Measurements from ENCODE around the gene RTKN2. TPM values are rescaled to one million over a fixed set of nuclear protein-coding genes. Genes with fewer than 3 reads are reported as not detected.

RTKN2 gene
- total RNA-seq, 4 donors from 2014 or later = 1.3 to 5.8 (median 1.7) TPM

DNA sequence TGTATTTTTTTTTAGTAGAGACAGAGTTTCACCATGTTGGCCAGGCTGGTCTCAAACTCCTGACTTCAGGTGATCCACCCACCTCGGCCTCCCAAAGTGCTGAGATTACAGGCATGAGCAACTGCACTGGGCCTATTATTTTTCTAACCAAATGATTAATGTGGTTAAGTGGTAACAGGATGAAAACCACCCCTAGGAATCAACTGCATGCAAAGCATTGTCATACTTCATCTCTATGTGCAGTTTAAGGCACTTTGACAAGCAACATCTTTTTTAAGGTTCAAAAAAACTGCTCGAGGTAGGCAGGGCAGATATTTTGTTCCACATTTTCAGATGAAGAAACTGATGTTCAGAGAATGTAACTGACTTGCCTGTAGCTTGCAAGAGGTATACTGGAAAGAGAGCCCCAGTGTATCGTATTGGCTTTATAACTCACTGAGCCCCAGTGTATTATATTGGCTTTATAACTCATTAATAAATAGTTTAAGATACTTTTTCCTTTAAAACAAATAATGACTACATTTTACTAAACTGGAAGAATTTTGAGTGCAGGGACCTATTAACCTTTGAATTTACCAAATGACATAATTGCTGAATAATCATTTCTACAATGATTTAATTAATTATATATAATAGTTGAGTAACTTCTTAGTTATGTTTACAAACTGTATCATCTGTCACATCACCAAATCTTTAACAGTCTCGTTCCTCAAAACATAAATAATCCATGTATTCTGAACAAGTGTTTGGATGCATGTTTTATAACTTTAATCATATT lies 38.1 kb downstream of the RTKN2 start:
- no peak overlapping the region for H3K4me3 ChIP-seq
- no peaks in the 10 kb centered on the region for H3K36me3 ChIP-seq
- H3K27me3 ChIP-seq = no peaks in the 10 kb centered on the region
- H3K4me1 ChIP-seq = no peaks in the 10 kb centered on the region
- no peak overlapping the region for H3K27ac ChIP-seq
- TF ChIP-seq POLR2A (IDR thresholded peaks at IDR 0.05) = no peak
- TF ChIP-seq, protein P1, sequence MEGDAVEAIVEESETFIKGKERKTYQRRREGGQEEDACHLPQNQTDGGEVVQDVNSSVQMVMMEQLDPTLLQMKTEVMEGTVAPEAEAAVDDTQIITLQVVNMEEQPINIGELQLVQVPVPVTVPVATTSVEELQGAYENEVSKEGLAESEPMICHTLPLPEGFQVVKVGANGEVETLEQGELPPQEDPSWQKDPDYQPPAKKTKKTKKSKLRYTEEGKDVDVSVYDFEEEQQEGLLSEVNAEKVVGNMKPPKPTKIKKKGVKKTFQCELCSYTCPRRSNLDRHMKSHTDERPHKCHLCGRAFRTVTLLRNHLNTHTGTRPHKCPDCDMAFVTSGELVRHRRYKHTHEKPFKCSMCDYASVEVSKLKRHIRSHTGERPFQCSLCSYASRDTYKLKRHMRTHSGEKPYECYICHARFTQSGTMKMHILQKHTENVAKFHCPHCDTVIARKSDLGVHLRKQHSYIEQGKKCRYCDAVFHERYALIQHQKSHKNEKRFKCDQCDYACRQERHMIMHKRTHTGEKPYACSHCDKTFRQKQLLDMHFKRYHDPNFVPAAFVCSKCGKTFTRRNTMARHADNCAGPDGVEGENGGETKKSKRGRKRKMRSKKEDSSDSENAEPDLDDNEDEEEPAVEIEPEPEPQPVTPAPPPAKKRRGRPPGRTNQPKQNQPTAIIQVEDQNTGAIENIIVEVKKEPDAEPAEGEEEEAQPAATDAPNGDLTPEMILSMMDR (IDR thresholded peaks at IDR 0.05) = no peak
- DNase-seq = no peak
- no peaks in the 10 kb centered on the region for H3K9me3 ChIP-seq

DNA sequence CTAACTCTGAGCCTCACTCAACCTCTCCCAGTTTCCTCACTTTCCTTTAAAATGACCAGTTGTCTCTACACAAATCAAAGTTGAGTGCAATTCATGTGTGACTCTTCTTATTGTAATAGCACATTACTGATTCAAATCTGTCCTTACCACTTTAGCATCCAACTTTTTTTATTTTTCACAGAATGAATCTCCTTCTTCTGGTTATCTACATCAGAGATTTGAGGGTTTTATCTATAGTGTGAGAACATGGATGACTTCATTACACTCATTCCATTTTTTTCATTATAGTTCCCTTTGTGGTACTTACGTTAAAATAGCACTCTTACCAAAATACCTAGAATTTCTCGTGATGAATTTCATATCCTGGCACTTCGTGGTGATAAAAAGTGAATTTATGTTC lies 43.3 kb downstream of the RTKN2 start:
- H3K27me3 ChIP-seq = no peaks in the 10 kb centered on the region
- H3K4me3 ChIP-seq = no peak overlapping the region
- H3K36me3 ChIP-seq = no peaks in the 10 kb centered on the region
- TF ChIP-seq, protein P1 (IDR thresholded peaks at IDR 0.05) = no peak
- TF ChIP-seq POLR2A (IDR thresholded peaks at IDR 0.05) = no peak
- H3K9me3 ChIP-seq = no peaks in the 10 kb centered on the region
- no peak for DNase-seq
- no peak overlapping the region for H3K27ac ChIP-seq
- H3K4me1 ChIP-seq = no peaks in the 10 kb centered on the region

DNA sequence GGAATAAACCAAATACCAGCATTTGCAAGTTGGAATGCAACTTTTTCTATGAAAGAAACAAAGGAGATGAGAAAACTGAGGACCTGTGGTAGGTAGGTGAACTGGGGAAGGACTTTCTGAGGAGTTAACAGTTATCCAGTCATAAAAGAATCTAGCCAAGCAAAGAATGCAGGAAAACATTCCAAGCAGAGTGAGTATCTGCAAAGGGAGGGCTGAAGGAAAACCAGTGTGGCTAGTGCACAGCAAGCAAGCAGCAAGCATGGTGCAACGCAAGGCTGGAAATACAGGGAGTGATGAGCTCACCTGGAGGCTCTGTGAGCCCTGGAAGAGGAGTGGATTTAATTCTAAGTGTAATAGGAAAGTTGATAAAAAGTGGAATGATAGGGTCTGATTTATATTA lies 44.0 kb downstream of the RTKN2 start:
- TF ChIP-seq POLR2A (IDR thresholded peaks at IDR 0.05) = no peak
- TF ChIP-seq, protein P1 (IDR thresholded peaks at IDR 0.05) = no peak
- no peak for DNase-seq

DNA sequence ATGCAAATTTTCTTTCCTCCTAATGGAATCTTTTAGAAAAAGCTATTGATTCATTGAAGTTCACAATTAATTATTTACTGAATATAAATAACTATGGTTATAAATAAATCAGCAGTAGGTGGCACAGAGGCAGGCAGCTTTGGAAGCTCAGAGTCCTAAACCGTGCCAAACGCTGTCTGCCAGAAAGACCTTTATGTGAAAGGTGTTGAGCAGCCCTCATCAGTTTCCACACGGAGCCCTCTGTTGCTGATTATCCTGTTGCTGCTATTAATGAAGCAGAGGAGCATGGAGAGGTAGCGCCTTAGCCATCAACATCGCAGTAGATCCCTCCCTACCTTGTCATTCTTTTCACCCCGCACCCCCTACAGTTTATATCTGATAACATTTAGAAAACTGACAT lies 51.0 kb downstream of the RTKN2 start:
- H3K9me3 ChIP-seq = no peaks in the 10 kb centered on the region
- H3K4me1 ChIP-seq = no peaks in the 10 kb centered on the region
- no peaks in the 10 kb centered on the region for H3K27me3 ChIP-seq
- no peak overlapping the region for H3K27ac ChIP-seq
- H3K36me3 ChIP-seq = no peaks in the 10 kb centered on the region
- TF ChIP-seq POLR2A (IDR thresholded peaks at IDR 0.05) = no peak
- TF ChIP-seq, protein P1 (IDR thresholded peaks at IDR 0.05) = no peak
- DNase-seq = no peak
- no peak overlapping the region for H3K4me3 ChIP-seq

More for the DNA sequence above, 44.0 kb downstream of the RTKN2 start:
- Histone ChIP-seq H3K4me3 (no peak overlapping the region), H3K36me3 (no peaks in the 10 kb centered on the region), H3K9me3 (no peaks in the 10 kb centered on the region), H3K27ac (no peak overlapping the region), H3K4me1 (no peaks in the 10 kb centered on the region), H3K27me3 (no peaks in the 10 kb centered on the region)

DNA sequence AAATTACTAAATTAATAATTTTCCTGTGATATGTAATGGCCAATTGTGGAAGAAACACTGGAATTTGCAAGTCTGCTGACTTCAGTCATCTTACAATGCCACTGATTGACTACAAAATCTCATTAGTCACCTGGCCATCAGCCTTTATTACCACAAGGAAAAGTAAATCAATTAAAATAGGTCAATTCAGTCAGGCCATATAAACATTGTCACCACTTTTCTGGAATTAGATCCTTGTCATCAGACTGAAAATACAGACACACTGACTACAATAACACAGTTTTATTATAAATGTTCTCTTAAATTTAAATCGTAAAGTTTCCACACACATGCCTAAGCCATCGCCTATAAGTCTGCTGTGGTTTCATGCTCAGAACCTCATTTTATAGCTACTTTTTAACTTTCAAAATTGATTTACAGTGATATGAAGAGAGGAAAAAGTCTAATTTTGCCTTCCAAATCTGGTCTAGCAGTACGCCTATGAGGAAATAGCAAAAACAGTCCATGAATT lies 54.2 kb downstream of the RTKN2 start:
- Histone ChIP-seq H3K4me3 (no peak overlapping the region), H3K4me1 (no peaks in the 10 kb centered on the region), H3K27ac (no peak overlapping the region), H3K27me3 (no peaks in the 10 kb centered on the region), H3K9me3 (no peaks in the 10 kb centered on the region), H3K36me3 (no peaks in the 10 kb centered on the region)
- TF ChIP-seq, protein P1 (IDR thresholded peaks at IDR 0.05) = no peak
- TF ChIP-seq POLR2A (IDR thresholded peaks at IDR 0.05) = no peak
- no peak for DNase-seq

Measured in Peyer's patch (tissue), 4 donors.